ENCODE measurements around the gene ATP2A2.

DNA sequence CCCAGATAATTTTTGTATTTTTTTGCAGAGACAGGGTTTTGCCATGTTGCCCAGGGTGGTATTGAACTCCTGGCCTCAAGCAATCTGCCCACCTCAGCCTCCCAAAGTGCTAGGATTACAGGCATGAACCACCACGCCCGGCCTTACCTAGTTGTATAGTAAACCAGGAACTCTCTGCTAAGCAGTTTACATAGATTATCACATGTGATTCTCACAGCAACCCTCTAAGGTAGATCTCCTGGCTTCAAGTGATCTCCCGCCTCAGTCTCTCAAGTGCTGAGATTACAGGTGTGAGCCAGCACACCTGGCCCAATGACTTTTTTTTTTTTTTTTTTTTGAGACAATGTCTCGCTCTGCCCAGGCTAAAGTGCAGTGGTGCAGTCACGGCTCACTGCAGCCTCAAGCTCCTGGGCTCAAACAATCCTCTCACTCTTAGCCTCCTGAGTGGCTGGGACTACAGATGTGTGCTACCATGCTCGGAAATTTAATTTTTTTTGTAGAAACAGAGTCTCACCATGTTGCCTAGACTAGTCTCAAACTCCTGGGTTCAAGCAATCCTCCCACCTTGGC lies 26.0 kb upstream of the ATP2A2 start:
- no peak for TF ChIP-seq POLR2A (IDR thresholded peaks at IDR 0.05)
- TF ChIP-seq, protein P1, sequence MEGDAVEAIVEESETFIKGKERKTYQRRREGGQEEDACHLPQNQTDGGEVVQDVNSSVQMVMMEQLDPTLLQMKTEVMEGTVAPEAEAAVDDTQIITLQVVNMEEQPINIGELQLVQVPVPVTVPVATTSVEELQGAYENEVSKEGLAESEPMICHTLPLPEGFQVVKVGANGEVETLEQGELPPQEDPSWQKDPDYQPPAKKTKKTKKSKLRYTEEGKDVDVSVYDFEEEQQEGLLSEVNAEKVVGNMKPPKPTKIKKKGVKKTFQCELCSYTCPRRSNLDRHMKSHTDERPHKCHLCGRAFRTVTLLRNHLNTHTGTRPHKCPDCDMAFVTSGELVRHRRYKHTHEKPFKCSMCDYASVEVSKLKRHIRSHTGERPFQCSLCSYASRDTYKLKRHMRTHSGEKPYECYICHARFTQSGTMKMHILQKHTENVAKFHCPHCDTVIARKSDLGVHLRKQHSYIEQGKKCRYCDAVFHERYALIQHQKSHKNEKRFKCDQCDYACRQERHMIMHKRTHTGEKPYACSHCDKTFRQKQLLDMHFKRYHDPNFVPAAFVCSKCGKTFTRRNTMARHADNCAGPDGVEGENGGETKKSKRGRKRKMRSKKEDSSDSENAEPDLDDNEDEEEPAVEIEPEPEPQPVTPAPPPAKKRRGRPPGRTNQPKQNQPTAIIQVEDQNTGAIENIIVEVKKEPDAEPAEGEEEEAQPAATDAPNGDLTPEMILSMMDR (IDR thresholded peaks at IDR 0.05) = no peak

All from right lobe of liver (tissue), 4 donors.